Measurements from ENCODE around the gene TBC1D16.
"Not testable (repeated sequence)": the region's sequence is repeated elsewhere in the genome, so short reads cannot be mapped to it uniquely, and the experiment has no call there.

TBC1D16 gene

DNA sequence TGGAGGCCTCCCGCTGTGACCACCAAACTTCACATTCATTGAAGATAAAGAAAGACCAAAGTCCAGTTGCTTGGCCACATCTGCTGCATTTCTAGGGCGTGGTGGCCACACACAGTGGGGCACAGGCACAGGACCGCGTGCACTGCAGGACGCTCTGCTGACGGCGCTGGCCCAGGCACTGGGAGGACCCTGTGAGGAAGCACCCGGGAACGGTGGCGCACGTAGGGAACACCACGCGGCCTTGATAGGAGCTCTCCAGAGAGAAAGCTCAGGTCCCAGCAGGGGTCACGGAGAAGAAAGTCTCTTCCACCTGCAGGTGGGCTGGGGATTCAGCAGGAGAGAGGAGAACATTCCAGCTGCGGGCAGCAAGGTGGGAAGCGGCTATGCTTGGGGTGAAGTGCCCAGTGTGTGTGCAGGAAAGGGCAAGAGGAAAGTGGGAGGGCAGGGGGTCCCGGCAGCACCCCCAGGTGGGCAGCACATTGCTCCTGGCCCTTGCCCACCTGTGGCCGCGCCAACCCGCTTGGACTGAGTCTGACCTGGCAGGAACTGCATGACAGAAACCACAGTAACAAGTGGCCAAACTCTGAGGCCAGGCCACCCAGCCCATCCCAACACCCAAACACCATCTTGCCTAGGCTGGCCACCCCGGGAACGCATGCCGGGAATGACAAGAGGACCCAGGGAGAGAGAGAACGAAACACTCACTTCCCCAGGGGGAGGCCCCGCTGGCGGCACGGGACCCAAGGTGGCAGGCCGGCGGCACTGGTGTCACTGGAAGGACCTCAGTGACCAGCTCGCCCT, 32.8 kb downstream of the TBC1D16 start:
- H3K36me3 ChIP-seq (ENCODE audit: control insufficient read depth, insufficient read depth, low read length) = no peaks in the 10 kb centered on the region
- H3K9me3 ChIP-seq (ENCODE audit: control insufficient read depth, low read length) = no peaks in the 10 kb centered on the region
- no peaks in the 10 kb centered on the region for H3K4me1 ChIP-seq (ENCODE audit: control insufficient read depth, insufficient read depth, low read length)
- H3K27me3 ChIP-seq (ENCODE audit: control insufficient read depth, insufficient read depth, low read length, poor library complexity, severe bottlenecking) = no peaks in the 10 kb centered on the region
- H3K4me3 ChIP-seq (ENCODE audit: insufficient read depth, low read depth, low read length) = no peak overlapping the region
- no peak overlapping the region for H3K27ac ChIP-seq (ENCODE audit: insufficient read depth, low read depth, low read length, poor library complexity, severe bottlenecking)
- WGBS, 2 experiments = 94% methylated on average over 30 of the region's 30 CpGs

- no peaks in the 10 kb centered on the region for H3K27me3 ChIP-seq (ENCODE audit: control insufficient read depth, insufficient read depth, low read length, poor library complexity, severe bottlenecking)
- H3K9me3 ChIP-seq (ENCODE audit: control insufficient read depth, low read length) = no peaks in the 10 kb centered on the region
- 96% methylated on average over 26 of the region's 26 CpGs for WGBS, 2 experiments
- H3K4me3 ChIP-seq (ENCODE audit: insufficient read depth, low read depth, low read length) = no peak overlapping the region
- no peaks in the 10 kb centered on the region for H3K4me1 ChIP-seq (ENCODE audit: control insufficient read depth, insufficient read depth, low read length)
- no peak overlapping the region for H3K27ac ChIP-seq (ENCODE audit: insufficient read depth, low read depth, low read length, poor library complexity, severe bottlenecking)
- no peaks in the 10 kb centered on the region for H3K36me3 ChIP-seq (ENCODE audit: control insufficient read depth, insufficient read depth, low read length)
These were observed 33.5 kb downstream of the TBC1D16 start for GRCh38 chr17:80002070-80002641.

DNA sequence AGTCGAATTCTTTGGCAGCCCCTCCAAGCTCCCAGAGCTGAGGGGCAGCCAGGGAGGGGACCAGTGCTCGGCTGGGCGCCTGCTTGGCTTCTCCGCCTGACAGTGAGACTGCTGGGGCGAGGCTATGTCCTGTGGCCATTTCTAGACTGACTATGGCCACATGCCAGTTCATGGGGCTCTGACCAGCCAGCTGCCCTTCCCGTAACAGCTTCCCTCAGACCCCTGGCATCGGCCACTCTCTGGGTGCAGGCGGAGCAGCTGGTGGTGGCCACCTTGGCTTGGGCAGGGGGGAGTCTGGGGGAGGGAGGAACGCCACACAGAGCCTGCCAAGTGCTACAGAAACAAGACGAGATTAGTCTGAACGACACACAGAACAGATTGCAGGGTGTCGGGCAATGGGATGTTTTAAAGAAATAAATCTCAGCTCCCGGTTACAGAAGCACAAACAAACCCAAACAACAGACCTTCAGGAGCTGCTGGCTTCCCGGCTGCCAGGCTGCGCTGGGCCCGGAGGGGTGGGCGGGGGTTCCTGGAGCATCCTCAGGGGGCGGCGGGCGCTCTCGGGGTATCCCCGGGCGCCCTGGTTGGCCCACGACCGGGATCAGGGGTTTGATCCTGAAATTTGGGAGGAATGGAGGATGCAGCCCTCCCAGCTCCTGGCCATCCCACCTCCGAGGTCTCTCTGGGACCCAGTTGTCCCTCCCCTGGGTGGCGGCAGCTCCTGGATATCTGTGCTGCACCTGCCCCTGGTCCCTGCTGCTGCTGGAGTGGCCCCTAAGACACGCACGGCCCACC, 34.5 kb downstream of the TBC1D16 start:
- no peaks in the 10 kb centered on the region for H3K4me1 ChIP-seq (ENCODE audit: control insufficient read depth, insufficient read depth, low read length)
- no peaks in the 10 kb centered on the region for H3K9me3 ChIP-seq (ENCODE audit: control insufficient read depth, low read length)
- H3K4me3 ChIP-seq (ENCODE audit: insufficient read depth, low read depth, low read length) = no peak overlapping the region
- no peaks in the 10 kb centered on the region for H3K36me3 ChIP-seq (ENCODE audit: control insufficient read depth, insufficient read depth, low read length)
- H3K27ac ChIP-seq (ENCODE audit: insufficient read depth, low read depth, low read length, poor library complexity, severe bottlenecking) = no peak overlapping the region
- no peaks in the 10 kb centered on the region for H3K27me3 ChIP-seq (ENCODE audit: control insufficient read depth, insufficient read depth, low read length, poor library complexity, severe bottlenecking)
- WGBS, 2 experiments = 94 to 96% methylated on average over 29 of the region's 29 CpGs

DNA sequence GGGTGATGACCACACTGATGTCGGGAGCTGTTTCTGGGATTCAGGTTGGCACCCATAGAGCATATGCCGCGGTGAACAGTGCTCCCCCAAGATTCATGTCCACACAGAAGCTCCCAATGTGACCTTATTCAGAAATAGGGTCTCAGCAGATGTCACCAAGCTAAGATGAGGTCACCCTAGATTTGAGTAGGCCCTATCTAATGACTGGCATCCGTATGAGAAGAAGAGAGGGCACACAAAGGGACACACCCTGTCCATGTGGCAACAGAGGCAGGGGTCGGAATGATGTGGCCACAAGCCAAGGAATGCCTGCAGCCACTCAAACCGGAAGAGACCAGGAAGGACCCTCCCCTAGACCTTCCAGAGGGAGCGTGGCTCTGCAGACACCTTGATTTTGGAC, 35.5 kb downstream of the TBC1D16 start:
- H3K4me3 ChIP-seq (ENCODE audit: insufficient read depth, low read depth, low read length) = no peak overlapping the region
- H3K9me3 ChIP-seq (ENCODE audit: control insufficient read depth, low read length) = no peaks in the 10 kb centered on the region
- H3K36me3 ChIP-seq (ENCODE audit: control insufficient read depth, insufficient read depth, low read length) = no peaks in the 10 kb centered on the region
- H3K27ac ChIP-seq (ENCODE audit: insufficient read depth, low read depth, low read length, poor library complexity, severe bottlenecking) = no peak overlapping the region
- WGBS, 2 experiments = 95 to 97% methylated on average over 7 of the region's 7 CpGs
- no peaks in the 10 kb centered on the region for H3K27me3 ChIP-seq (ENCODE audit: control insufficient read depth, insufficient read depth, low read length, poor library complexity, severe bottlenecking)
- H3K4me1 ChIP-seq (ENCODE audit: control insufficient read depth, insufficient read depth, low read length) = no peaks in the 10 kb centered on the region

DNA sequence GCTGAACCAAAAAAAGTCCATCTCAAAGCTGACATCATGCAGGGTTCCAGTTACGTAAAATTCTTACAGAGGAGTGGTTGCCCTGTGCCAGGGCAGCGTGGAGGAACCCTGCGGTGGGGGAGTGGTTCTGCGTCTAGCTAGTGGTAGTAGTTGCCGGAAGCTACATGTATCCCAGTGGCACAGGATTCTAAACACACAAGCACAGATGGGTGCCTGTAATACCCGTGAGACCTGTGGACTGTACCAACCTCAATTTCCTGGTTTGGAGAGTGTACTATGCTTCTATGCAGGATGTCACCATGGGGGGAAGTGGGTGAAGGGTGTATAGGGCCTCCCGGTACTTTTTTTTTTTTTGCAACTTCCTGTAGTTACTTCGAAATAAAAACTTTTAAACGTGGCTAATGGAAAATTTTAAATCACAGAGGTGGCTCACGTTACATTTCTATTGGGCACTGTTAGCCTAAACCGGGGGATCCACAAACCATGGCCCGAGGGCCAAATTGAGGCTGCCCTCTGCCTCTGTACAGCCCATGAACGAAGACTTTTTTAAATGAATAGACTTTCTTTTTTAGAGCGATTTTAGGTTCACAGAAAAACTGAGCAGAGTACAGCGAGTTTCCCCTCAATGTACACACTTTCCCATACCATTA, 38.5 kb downstream of the TBC1D16 start:
- Histone ChIP-seq H3K27me3 (ENCODE audit: control insufficient read depth, insufficient read depth, low read length, poor library complexity, severe bottlenecking) (peaks cover 13% of the 10 kb centered on the region), H3K9me3 (ENCODE audit: control insufficient read depth, low read length) (no peaks in the 10 kb centered on the region), H3K4me1 (ENCODE audit: control insufficient read depth, insufficient read depth, low read length) (peaks cover 15% of the 10 kb centered on the region), H3K27ac (ENCODE audit: insufficient read depth, low read depth, low read length, poor library complexity, severe bottlenecking) (no peak overlapping the region), H3K36me3 (ENCODE audit: control insufficient read depth, insufficient read depth, low read length) (no peaks in the 10 kb centered on the region), H3K4me3 (ENCODE audit: insufficient read depth, low read depth, low read length) (no peak overlapping the region)
- 85 to 90% methylated on average over 15 of the region's 15 CpGs for WGBS, 2 experiments

GRCh38 chr17:79996291-79996690, 39.4 kb downstream of the TBC1D16 start:
- H3K36me3 ChIP-seq (ENCODE audit: control insufficient read depth, insufficient read depth, low read length) = no peaks in the 10 kb centered on the region

GRCh38 chr17:79995696-79996095, 40.0 kb downstream of the TBC1D16 start:
- Histone ChIP-seq H3K4me1 (ENCODE audit: control insufficient read depth, insufficient read depth, low read length) (peaks cover 25% of the 10 kb centered on the region), H3K27me3 (ENCODE audit: control insufficient read depth, insufficient read depth, low read length, poor library complexity, severe bottlenecking) (peaks cover 15% of the 10 kb centered on the region), H3K36me3 (ENCODE audit: control insufficient read depth, insufficient read depth, low read length) (no peaks in the 10 kb centered on the region), H3K9me3 (ENCODE audit: control insufficient read depth, low read length) (no peaks in the 10 kb centered on the region), H3K4me3 (ENCODE audit: insufficient read depth, low read depth, low read length) (no peak overlapping the region), H3K27ac (ENCODE audit: insufficient read depth, low read depth, low read length, poor library complexity, severe bottlenecking) (no peak overlapping the region)
- 94% methylated on average over 7 to 8 of the region's 8 CpGs for WGBS, 2 experiments

More at GRCh38 chr17:79996291-79996690, 39.4 kb downstream of the TBC1D16 start:
- no peak overlapping the region for H3K27ac ChIP-seq (ENCODE audit: insufficient read depth, low read depth, low read length, poor library complexity, severe bottlenecking)
- no peak overlapping the region for H3K4me3 ChIP-seq (ENCODE audit: insufficient read depth, low read depth, low read length)
- peaks cover 15% of the 10 kb centered on the region for H3K27me3 ChIP-seq (ENCODE audit: control insufficient read depth, insufficient read depth, low read length, poor library complexity, severe bottlenecking)
- 94 to 95% methylated on average over 12 of the region's 12 CpGs for WGBS, 2 experiments
- H3K9me3 ChIP-seq (ENCODE audit: control insufficient read depth, low read length) = no peaks in the 10 kb centered on the region
- H3K4me1 ChIP-seq (ENCODE audit: control insufficient read depth, insufficient read depth, low read length) = peaks cover 20% of the 10 kb centered on the region

- Histone ChIP-seq H3K9me3 (ENCODE audit: control insufficient read depth, low read length) (no peaks in the 10 kb centered on the region), H3K4me1 (ENCODE audit: control insufficient read depth, insufficient read depth, low read length) (peaks cover 25% of the 10 kb centered on the region), H3K27ac (ENCODE audit: insufficient read depth, low read depth, low read length, poor library complexity, severe bottlenecking) (no peak overlapping the region), H3K36me3 (ENCODE audit: control insufficient read depth, insufficient read depth, low read length) (no peaks in the 10 kb centered on the region), H3K4me3 (ENCODE audit: insufficient read depth, low read depth, low read length) (no peak overlapping the region), H3K27me3 (ENCODE audit: control insufficient read depth, insufficient read depth, low read length, poor library complexity, severe bottlenecking) (peaks cover 15% of the 10 kb centered on the region)
- WGBS, 2 experiments = 93 to 96% methylated on average over 13 of the region's 13 CpGs
These were observed 41.1 kb downstream of the TBC1D16 start for GRCh38 chr17:79994602-79995001.

DNA sequence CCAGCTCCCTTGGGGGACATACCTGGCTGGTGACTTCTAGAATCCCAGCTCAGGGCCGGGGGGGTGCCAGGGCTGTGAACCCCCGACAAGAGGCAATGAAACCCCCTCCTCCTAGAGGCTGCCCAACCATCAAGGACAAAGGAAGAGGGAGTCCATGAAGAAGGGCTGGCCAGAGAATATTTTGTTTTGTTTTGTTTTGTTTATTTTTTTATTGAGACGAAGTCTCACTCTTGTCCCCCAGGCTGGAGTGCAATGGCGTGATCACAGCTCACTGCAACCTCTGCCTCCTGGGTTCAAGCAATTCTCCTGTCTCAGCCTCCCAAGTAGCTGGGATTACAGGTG, 41.5 kb downstream of the TBC1D16 start:
- 69 to 71% methylated on average over 4 of the region's 4 CpGs for WGBS, 2 experiments
- peaks cover 25% of the 10 kb centered on the region for H3K4me1 ChIP-seq (ENCODE audit: control insufficient read depth, insufficient read depth, low read length)
- not testable (repeated sequence) for H3K27ac ChIP-seq (ENCODE audit: insufficient read depth, low read depth, low read length, poor library complexity, severe bottlenecking); H3K9me3 ChIP-seq (ENCODE audit: control insufficient read depth, low read length); H3K4me3 ChIP-seq (ENCODE audit: insufficient read depth, low read depth, low read length); H3K36me3 ChIP-seq (ENCODE audit: control insufficient read depth, insufficient read depth, low read length)
- H3K27me3 ChIP-seq (ENCODE audit: control insufficient read depth, insufficient read depth, low read length, poor library complexity, severe bottlenecking) = peaks cover 15% of the 10 kb centered on the region
